B cell (primary cell): Measurements from ENCODE around the gene HES6. TPM values are rescaled to one million over a fixed set of nuclear protein-coding genes. Genes with fewer than 3 reads are reported as not detected.

Source experiments
- ATAC-seq: fragments of 200-7000 bp; cut with Tn5 transposase; one replicate; pipeline ENCODE4 v1.10.0; 2021; ENCODE audit warnings: low read depth, mild to moderate bottlenecking, moderate number of reproducible peaks, moderate library complexity
- CTCF ChIA-PET: fragments of 350-600 bp; sonication (Branson Sonifier 250); formaldehyde crosslinking; loops from one replicate; lab custom pipeline; 2021; ENCODE audit warnings: antibody characterized with exemption, inconsistent platforms; lab: Charles Lee
- POLR2A ChIA-PET: fragments of 350-600 bp; sonication (Branson Sonifier 250); formaldehyde crosslinking; loops from one replicate; lab custom pipeline; 2021; ENCODE audit warnings: antibody characterized with exemption; lab: Charles Lee
- DNase-seq: peaks from one replicate; pipeline ENCODE4 v3.0.0; 2013
- H2AFZ ChIP-seq: 2 replicates; pipeline ENCODE4 v1.6.1; 2012; ENCODE audit warnings: mild to moderate bottlenecking, low read depth, low read length; ENCODE audit not compliant: insufficient read depth, poor library complexity, severe bottlenecking
- H3K27ac ChIP-seq, 2 donors: 1 replicate in 1 of 2; 2 replicates in 1 of 2; pipeline ENCODE4 v1.5.1; 2012 to 2013; ENCODE audit warnings: low read length in 2 of 2, mild to moderate bottlenecking in 2 of 2, moderate library complexity in 1 of 2
- H3K27me3 ChIP-seq, 4 experiments: fragments of 200-600 bp in 1 of 4; sonication (generic) in 1 of 4; replicated peaks in 1 of 4; 1 replicate in 2 of 4; 2 replicates in 2 of 4; pipeline versions ENCODE4 v1.6.1 to v1.7.0; 2013 to 2016; ENCODE audit warnings: low read length in 3 of 4, mild to moderate bottlenecking in 2 of 4, mixed read lengths in 1 of 4, moderate library complexity in 1 of 4; ENCODE audit not compliant: insufficient read depth in 4 of 4, control insufficient read depth in 3 of 4; ENCODE audit errors: control extremely low read depth in 1 of 4
- H3K36me3 ChIP-seq, 2 experiments: replicated peaks in 1 of 2; 1 replicate in 1 of 2; 2 replicates in 1 of 2; pipeline versions ENCODE4 v1.6.1 to v1.7.1; 2013; ENCODE audit warnings: low read length in 1 of 2; ENCODE audit not compliant: insufficient read depth in 2 of 2, control insufficient read depth in 1 of 2; ENCODE audit errors: control extremely low read depth in 1 of 2, extremely low read depth in 1 of 2
- H3K4me1 ChIP-seq, 2 donors: fragments of 200-600 bp in 1 of 2; sonication (generic) in 1 of 2; 1 replicate in 1 of 2; 2 replicates in 1 of 2; pipeline versions ENCODE4 v1.5.1 to v1.6.1; 2013 to 2017; ENCODE audit warnings: low read length in 2 of 2; ENCODE audit not compliant: control insufficient read depth in 2 of 2, insufficient read depth in 2 of 2
- H3K4me2 ChIP-seq: replicated peaks from 2 replicates; pipeline ENCODE3; 2012; ENCODE audit warnings: mild to moderate bottlenecking, low read depth, low read length; ENCODE audit not compliant: poor library complexity, severe bottlenecking
- H3K4me3 ChIP-seq, 5 experiments: fragments of 200-600 bp in 1 of 5; sonication (generic) in 1 of 5; 1 replicate in 3 of 5; 2 replicates in 2 of 5; pipeline versions ENCODE4 v1.5.1 to v1.7.0; 2011 to 2016; ENCODE audit warnings: low read length in 4 of 5, mild to moderate bottlenecking in 4 of 5, low read depth in 2 of 5, control low read depth in 1 of 5, moderate library complexity in 1 of 5; ENCODE audit not compliant: insufficient read depth in 1 of 5; ENCODE audit errors: control extremely low read depth in 1 of 5, extremely low read depth in 1 of 5
- H3K79me2 ChIP-seq: fragments of 200-600 bp; sonication (generic); one replicate; pipeline ENCODE4 v1.6.0; 2016; ENCODE audit warnings: low read length; ENCODE audit not compliant: control insufficient read depth, insufficient read depth
- H3K9ac ChIP-seq: fragments of 200-600 bp; sonication (generic); 2 replicates; pipeline ENCODE4 v1.6.1; 2017; ENCODE audit warnings: mild to moderate bottlenecking, low read length, moderate library complexity
- H3K9me3 ChIP-seq, 3 donors: one replicate each; pipeline versions ENCODE4 v1.6.1 to v1.7.1; 2013; ENCODE audit warnings: low read length in 2 of 3; ENCODE audit not compliant: control insufficient read depth in 2 of 3, insufficient read depth in 1 of 3; ENCODE audit errors: control extremely low read depth in 1 of 3
- H4K20me1 ChIP-seq: 2 replicates; pipeline ENCODE4 v1.6.0; 2012; ENCODE audit warnings: mild to moderate bottlenecking, low read length; ENCODE audit not compliant: insufficient read depth, control insufficient read depth, poor library complexity, severe bottlenecking
- H3K27ac Mint-ChIP-seq: one replicate; pipeline ENCODE4 v1.8.0; 2021; ENCODE audit warnings: mixed read lengths
- H3K27me3 Mint-ChIP-seq: one replicate; pipeline ENCODE4 v1.8.0; 2021; ENCODE audit warnings: mixed read lengths
- H3K4me1 Mint-ChIP-seq: one replicate; pipeline ENCODE4 v1.8.0; 2021; ENCODE audit warnings: mixed read lengths
- H3K4me3 Mint-ChIP-seq: one replicate; pipeline ENCODE4 v1.8.0; 2021; ENCODE audit warnings: mixed read lengths
- H3K9me3 Mint-ChIP-seq: one replicate; pipeline ENCODE4 v1.8.0; 2022; ENCODE audit warnings: mixed read lengths; ENCODE audit not compliant: insufficient read depth
- EZH2 ChIP-seq: IDR thresholded peaks from 2 replicates; pipeline ENCODE4 v1.6.1; 2012; ENCODE audit warnings: borderline replicate concordance, low read depth, mild to moderate bottlenecking, moderate library complexity, low read length; ENCODE audit not compliant: insufficient read depth, poor library complexity, severe bottlenecking
- WGBS: methylation state at CpG from one replicate; pipeline ENCODE4 v1.1.5; 2013; ENCODE audit warnings: missing lambda C conversion rate; ENCODE audit not compliant: insufficient coverage; 5-methylcytosine and 5-hydroxymethylcytosine counted together
- intact Hi-C: fragments of 100-400 bp; cut with micrococcal nuclease; formaldehyde crosslinking; loops from one replicate; pipeline ENCODE4 v1.10.0; 2022
- polyA plus RNA-seq: library from polyadenylated mRNA; depleted of rRNA; stranded (reverse); fragments of >200 nt; gene quantifications from 2 replicates; pipeline ENCODE4 v1.2.3, GENCODE V29; 2012
- total RNA-seq, 2 donors: library from RNA; stranded (reverse); fragments of 120-200 nt in 1 of 2; gene quantifications; 1 replicate in 1 of 2; 2 replicates in 1 of 2; pipeline versions ENCODE4 v1.2.3 to v1.2.4, GENCODE V29; 2013 to 2022
- TF ChIP-seq, protein P1 (sequence below): fragments of 200-600 bp; IDR thresholded peaks from one replicate; pipeline ENCODE4 v1.8.0; 2022; ENCODE audit warnings: antibody characterized with exemption, mild to moderate bottlenecking

Gene HES6
- total and polyA plus RNA-seq, 2 donors (not counting 1 experiment from before 2014, with no cell fraction given): 6.5 to 14.3 TPM

- ChIA-PET CTCF (interaction anchor here (0.8 to 1.1 kb wide), 2 partner anchors 25 to 26 kb away, joined by 4 to 8 read pairs; no protein-coding TSS in a partner anchor), POLR2A (interaction anchor here (0.6 kb wide), 1 partner anchor 30 kb away, joined by 5 read pairs; no protein-coding TSS in a partner anchor)
- Mint-ChIP-seq H3K9me3 (no peaks in the 10 kb centered on the region), H3K27me3 (no peaks in the 10 kb centered on the region), H3K4me1 (peaks cover 38% of the 10 kb centered on the region), H3K4me3 (peak overlapping the region; percentile 97), H3K27ac (peak overlapping the region; percentile 98)
- intact Hi-C loops: loop anchor here (1.0 to 10.0 kb wide), 6 partner anchors 31 to 614 kb away; partner anchors contain the start of genes HES6, ILKAP and TRAF3IP1
- peak overlapping the region; percentile 76 to 93 for H3K27ac ChIP-seq
- H3K4me2 ChIP-seq: peak overlapping the region; percentile 90
- H3K4me1 ChIP-seq: peaks cover 17 to 28% of the 10 kb centered on the region in 2 donors
- H3K79me2 ChIP-seq: peaks cover 43% of the 10 kb centered on the region
- ATAC-seq: peak; percentile 88
- H3K4me3 ChIP-seq: peak overlapping the region; percentile 51 to 89 (median 87)
- H3K9ac ChIP-seq: peak overlapping the region; percentile 84
- no peak for TF ChIP-seq EZH2
- TF ChIP-seq, protein P1, sequence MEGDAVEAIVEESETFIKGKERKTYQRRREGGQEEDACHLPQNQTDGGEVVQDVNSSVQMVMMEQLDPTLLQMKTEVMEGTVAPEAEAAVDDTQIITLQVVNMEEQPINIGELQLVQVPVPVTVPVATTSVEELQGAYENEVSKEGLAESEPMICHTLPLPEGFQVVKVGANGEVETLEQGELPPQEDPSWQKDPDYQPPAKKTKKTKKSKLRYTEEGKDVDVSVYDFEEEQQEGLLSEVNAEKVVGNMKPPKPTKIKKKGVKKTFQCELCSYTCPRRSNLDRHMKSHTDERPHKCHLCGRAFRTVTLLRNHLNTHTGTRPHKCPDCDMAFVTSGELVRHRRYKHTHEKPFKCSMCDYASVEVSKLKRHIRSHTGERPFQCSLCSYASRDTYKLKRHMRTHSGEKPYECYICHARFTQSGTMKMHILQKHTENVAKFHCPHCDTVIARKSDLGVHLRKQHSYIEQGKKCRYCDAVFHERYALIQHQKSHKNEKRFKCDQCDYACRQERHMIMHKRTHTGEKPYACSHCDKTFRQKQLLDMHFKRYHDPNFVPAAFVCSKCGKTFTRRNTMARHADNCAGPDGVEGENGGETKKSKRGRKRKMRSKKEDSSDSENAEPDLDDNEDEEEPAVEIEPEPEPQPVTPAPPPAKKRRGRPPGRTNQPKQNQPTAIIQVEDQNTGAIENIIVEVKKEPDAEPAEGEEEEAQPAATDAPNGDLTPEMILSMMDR: peak; percentile 25
- DNase-seq: peak; percentile 99
- no peaks in the 10 kb centered on the region for H3K36me3 ChIP-seq
- peaks cover 15% of the 10 kb centered on the region for H4K20me1 ChIP-seq
- peak overlapping the region; percentile 92 for H2AFZ ChIP-seq
- H3K27me3 ChIP-seq: peaks cover 0 to 2% (median 0%) of the 10 kb centered on the region in 4 experiments
- WGBS: under 1% methylated on average over 107 of the region's 108 CpGs
- H3K9me3 ChIP-seq: no peaks in the 10 kb centered on the region
Observed at GRCh38 chr2:238288650-238289573, 49.1 kb upstream of the HES6 start.
